Activated naive CD8-positive, alpha-beta T cell treated with anti-CD3 and anti-CD28 coated beads, Interleukin-2, amount 10 ng/mL, durations not matched to agents 7 days and 5 days (primary cell): ENCODE data around the gene EIF4E2. TPM values are rescaled to one million over a fixed set of nuclear protein-coding genes. Genes with fewer than 3 reads are reported as not detected.

Experiments used
- ATAC-seq: fragments of 150-1000 bp; cut with Tn5 transposase; one replicate; pipeline ENCODE4 v1.10.0; 2021; ENCODE audit warnings: low read depth, moderate library complexity
- POLR2A ChIA-PET: fragments of 350-600 bp; sonication (Branson Sonifier 250); formaldehyde crosslinking; loops from one replicate; lab custom pipeline; 2021; ENCODE audit warnings: antibody characterized with exemption; lab: Charles Lee
- DNase-seq: peaks from one replicate; pipeline ENCODE4 v3.0.0; 2021
- H3K27ac Mint-ChIP-seq: one replicate; pipeline ENCODE4 v1.8.0; 2022; ENCODE audit warnings: mild to moderate bottlenecking, mixed read lengths
- H3K27me3 Mint-ChIP-seq: one replicate; pipeline ENCODE4 v1.8.0; 2022; ENCODE audit warnings: mild to moderate bottlenecking, moderate library complexity, mixed read lengths
- H3K36me3 Mint-ChIP-seq: one replicate; pipeline ENCODE4 v1.8.0; 2021; ENCODE audit warnings: mild to moderate bottlenecking, mixed read lengths
- H3K4me1 Mint-ChIP-seq: one replicate; pipeline ENCODE4 v1.8.0; 2021; ENCODE audit warnings: mixed read lengths
- H3K4me3 Mint-ChIP-seq: one replicate; pipeline ENCODE4 v1.8.0; 2022; ENCODE audit warnings: mild to moderate bottlenecking, moderate library complexity, mixed read lengths
- H3K9me3 Mint-ChIP-seq: one replicate; pipeline ENCODE4 v1.8.0; 2021; ENCODE audit warnings: mixed read lengths
- total RNA-seq, 2 experiments: library from RNA; stranded (reverse); gene quantifications; one replicate each; pipeline ENCODE4 v1.2.3, GENCODE V29; 2021

The EIF4E2 gene
- total RNA-seq, 2 experiments from 2014 or later, result 61.0 to 65.2 TPM

GRCh38 chr2:232535761-232536530 lies 14.5 kb upstream of the EIF4E2 start:
- no peak for ATAC-seq
- Mint-ChIP-seq H3K27ac (no peak overlapping the region), H3K27me3 (peaks cover 7% of the 10 kb centered on the region), H3K4me1 (peaks cover 9% of the 10 kb centered on the region), H3K4me3 (no peak overlapping the region), H3K9me3 (peaks cover 2% of the 10 kb centered on the region), H3K36me3 (peaks cover 3% of the 10 kb centered on the region)
- DNase-seq, result peak; percentile 25
- POLR2A ChIA-PET, result no interaction called here

- Mint-ChIP-seq H3K4me1 (peaks cover 9% of the 10 kb centered on the region), H3K9me3 (peaks cover 2% of the 10 kb centered on the region), H3K27me3 (peaks cover 7% of the 10 kb centered on the region), H3K36me3 (peaks cover 3% of the 10 kb centered on the region), H3K4me3 (no peak overlapping the region), H3K27ac (no peak overlapping the region)
- POLR2A ChIA-PET, result no interaction called here
- DNase-seq (peak; percentile 28), ATAC-seq (no peak)
Measured at GRCh38 chr2:232537079-232537478, 13.4 kb upstream of the EIF4E2 start.

DNA sequence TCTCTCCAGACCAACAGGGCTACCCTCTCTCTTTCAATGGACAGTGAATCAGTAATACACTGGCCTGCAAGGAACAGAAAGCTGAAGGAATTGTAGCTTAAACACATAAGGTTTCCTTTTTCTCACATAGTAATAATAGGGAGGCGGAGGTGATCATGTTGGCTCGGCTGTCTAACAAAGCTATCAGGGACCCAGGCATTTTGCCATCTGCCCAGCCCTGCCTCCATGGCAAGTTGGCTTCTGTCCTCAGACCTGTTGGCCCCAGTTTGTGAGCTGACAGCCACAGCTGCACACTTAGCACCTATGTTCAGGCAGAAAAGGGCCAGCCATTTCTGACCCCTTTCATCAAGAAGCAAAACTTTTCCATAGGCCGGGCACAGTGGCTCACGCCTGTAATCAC lies 13.0 kb upstream of the EIF4E2 start:
- peaks cover 7% of the 10 kb centered on the region for H3K27me3 Mint-ChIP-seq

GRCh38 chr2:232538671-232539070 lies 11.8 kb upstream of the EIF4E2 start:
- Mint-ChIP-seq H3K9me3 (peaks cover 2% of the 10 kb centered on the region), H3K4me1 (peaks cover 9% of the 10 kb centered on the region), H3K4me3 (no peak overlapping the region), H3K27me3 (peaks cover 7% of the 10 kb centered on the region), H3K27ac (no peak overlapping the region), H3K36me3 (peaks cover 5% of the 10 kb centered on the region)
- ATAC-seq (no peak), DNase-seq (no peak)
- POLR2A ChIA-PET, result interaction anchor here (0.7 kb wide), 1 partner anchor 11 kb away, joined by 3 read pairs; the partner anchor contains the start of gene TIGD1

More for the DNA sequence above, 13.0 kb upstream of the EIF4E2 start:
- Mint-ChIP-seq H3K4me1 (peaks cover 9% of the 10 kb centered on the region), H3K27ac (no peak overlapping the region), H3K36me3 (peaks cover 3% of the 10 kb centered on the region), H3K4me3 (no peak overlapping the region), H3K9me3 (peaks cover 2% of the 10 kb centered on the region)
- no peak for ATAC-seq
- POLR2A ChIA-PET, result no interaction called here
- DNase-seq, result no peak

DNA sequence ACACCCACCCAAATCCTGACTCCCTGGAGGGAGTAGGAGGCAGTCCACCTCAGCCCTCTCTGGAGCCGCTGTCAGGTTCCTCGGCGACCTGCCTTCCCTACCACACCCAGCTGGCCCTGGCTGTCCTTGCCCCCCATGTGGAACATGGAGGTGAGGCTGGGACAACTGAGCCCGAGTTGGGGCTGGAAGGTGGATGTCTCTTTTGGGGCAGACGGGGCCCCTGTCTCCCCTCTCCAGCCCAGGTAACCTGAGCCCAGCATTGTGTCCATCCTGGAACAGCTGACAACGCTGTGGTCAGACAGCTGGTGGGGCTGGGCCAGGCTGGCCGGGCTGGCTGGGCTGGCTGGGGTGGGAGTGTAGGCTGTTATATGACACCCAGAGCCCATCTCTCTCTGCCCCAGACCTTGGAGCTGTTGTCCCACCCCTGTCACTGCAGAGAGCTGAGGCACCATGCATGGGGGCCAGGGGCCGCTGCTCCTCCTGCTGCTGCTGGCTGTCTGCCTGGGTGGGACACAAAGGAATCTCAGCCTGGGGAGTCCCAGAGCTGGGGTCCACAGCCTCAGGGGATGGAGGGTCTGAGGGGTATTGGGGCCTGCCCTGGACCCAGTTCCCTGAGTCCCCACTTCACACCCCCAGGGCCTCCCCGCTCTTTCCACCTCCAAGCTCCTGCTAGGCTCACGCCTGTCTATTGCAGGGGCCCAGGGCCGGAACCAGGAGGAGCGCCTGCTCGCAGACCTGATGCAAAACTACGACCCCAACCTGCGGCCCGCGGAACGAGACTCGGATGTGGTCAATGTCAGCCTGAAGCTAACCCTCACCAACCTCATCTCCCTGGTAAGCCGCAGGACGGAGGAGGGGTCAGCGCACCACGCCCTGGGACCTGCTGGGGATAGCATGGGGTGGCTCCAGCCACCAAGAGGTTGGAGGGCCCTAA lies 10.9 kb upstream of the EIF4E2 start, which contains the start of gene CHRNG:
Gene CHRNG, plus strand, starts transcription at position 395 of the 934 bp plus-strand sequence. Its CDS starts 56 bp downstream, at position 451.
- peaks cover 5% of the 10 kb centered on the region for H3K36me3 Mint-ChIP-seq
- H3K4me1 Mint-ChIP-seq, result peaks cover 9% of the 10 kb centered on the region
- peaks cover 2% of the 10 kb centered on the region for H3K9me3 Mint-ChIP-seq
- DNase-seq (no peak), ATAC-seq (no peak)
- H3K4me3 Mint-ChIP-seq, result no peak within 1 kb of the TSS
- POLR2A ChIA-PET, result interaction anchor here (1.0 to 1.1 kb wide), 2 partner anchors 8 to 11 kb away, joined by 4 to 5 read pairs; partner anchors contain the start of genes EIF4E2 and TIGD1
- no peak within 1 kb of the TSS for H3K27ac Mint-ChIP-seq
- peaks cover 7% of the 10 kb centered on the region for H3K27me3 Mint-ChIP-seq

DNA sequence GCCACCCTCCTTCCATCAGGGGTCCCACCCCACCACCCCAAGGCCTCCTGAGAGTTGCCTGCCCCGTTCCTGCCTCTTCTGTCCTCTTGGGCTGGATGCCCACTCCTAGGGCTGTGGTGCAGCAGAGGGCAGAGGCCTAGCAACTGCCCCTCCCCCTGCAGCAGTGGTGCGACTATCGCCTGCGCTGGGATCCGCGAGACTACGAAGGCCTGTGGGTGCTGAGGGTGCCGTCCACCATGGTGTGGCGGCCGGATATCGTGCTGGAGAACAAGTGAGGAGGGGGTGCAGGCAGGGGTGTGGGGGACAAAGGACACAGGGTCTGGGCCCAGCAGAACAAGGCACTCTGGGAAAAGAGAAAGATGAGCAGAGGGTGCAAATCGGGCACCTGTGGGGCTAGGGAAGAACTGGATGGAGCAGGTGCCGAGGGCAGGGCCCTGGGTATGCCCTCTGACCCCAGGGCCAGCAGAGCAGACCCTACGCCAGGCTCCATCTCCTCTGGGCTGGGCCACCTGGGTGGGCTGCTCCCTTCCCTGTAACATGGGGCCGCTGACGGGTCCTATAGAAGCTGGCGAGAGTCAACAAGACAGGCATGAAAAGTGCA lies 9.9 kb upstream of the EIF4E2 start:
- POLR2A ChIA-PET, result interaction anchor here (1.1 kb wide), 1 partner anchor 9 kb away, joined by 4 read pairs; no protein-coding TSS in a partner anchor
- Mint-ChIP-seq H3K27me3 (peaks cover 7% of the 10 kb centered on the region), H3K27ac (no peak overlapping the region), H3K4me1 (peaks cover 9% of the 10 kb centered on the region), H3K9me3 (peaks cover 2% of the 10 kb centered on the region), H3K36me3 (peaks cover 5% of the 10 kb centered on the region), H3K4me3 (no peak overlapping the region)
- DNase-seq (no peak), ATAC-seq (no peak)

GRCh38 chr2:232541195-232541960 lies 9.1 kb upstream of the EIF4E2 start:
- Mint-ChIP-seq H3K27me3 (peaks cover 7% of the 10 kb centered on the region), H3K9me3 (peaks cover under 1% of the 10 kb centered on the region), H3K27ac (no peak overlapping the region), H3K4me3 (no peak overlapping the region), H3K4me1 (peaks cover 14% of the 10 kb centered on the region), H3K36me3 (peaks cover 5% of the 10 kb centered on the region)
- POLR2A ChIA-PET, result interaction anchor here (0.6 kb wide), 1 partner anchor 25 kb away, joined by 3 read pairs; no protein-coding TSS in a partner anchor
- ATAC-seq, result no peak
- DNase-seq, result no peak

DNA sequence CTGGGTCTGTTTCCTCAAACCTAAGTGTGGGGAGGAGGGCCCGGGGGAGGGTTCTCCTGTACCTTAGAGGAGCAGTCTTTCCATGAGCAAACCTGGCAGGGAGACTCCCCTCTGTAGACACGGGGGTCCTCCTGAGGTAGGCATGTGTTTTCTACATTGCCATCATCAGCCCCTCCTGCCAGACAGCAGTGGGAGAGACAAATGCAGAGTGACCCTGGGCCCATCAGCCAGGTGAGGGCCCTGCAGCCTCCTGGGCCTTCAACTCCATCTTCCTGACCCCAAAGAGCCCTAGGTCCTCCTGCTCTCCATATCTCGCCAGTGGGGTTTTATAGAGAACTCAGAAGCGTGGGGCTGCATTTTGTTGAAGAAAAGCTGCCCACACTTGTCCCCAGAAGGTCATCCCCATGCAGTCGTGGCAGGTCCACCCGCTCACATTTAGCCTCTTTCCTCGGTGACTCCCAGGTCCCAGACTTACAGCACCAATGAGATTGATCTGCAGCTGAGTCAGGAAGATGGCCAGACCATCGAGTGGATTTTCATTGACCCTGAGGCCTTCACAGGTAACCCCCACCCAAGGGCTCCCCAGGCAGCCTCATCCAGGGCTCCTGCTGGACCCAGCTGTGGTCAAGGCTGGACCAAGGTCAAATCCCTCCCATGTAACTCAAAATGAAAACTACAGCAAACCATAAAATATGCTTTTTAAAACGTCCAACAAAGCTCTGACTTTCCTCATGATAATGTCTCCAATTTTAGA lies 8.4 kb upstream of the EIF4E2 start:
- POLR2A ChIA-PET, result interaction anchor here (0.9 kb wide), 1 partner anchor 8 kb away, joined by 5 read pairs; the partner anchor contains the start of genes EIF4E2 and TIGD1
- no peak overlapping the region for H3K4me3 Mint-ChIP-seq
- ATAC-seq (no peak), DNase-seq (no peak)
- peaks cover 7% of the 10 kb centered on the region for H3K27me3 Mint-ChIP-seq
- peaks cover 17% of the 10 kb centered on the region for H3K4me1 Mint-ChIP-seq
- H3K9me3 Mint-ChIP-seq, result no peaks in the 10 kb centered on the region
- H3K36me3 Mint-ChIP-seq, result peaks cover 7% of the 10 kb centered on the region
- no peak overlapping the region for H3K27ac Mint-ChIP-seq

DNA sequence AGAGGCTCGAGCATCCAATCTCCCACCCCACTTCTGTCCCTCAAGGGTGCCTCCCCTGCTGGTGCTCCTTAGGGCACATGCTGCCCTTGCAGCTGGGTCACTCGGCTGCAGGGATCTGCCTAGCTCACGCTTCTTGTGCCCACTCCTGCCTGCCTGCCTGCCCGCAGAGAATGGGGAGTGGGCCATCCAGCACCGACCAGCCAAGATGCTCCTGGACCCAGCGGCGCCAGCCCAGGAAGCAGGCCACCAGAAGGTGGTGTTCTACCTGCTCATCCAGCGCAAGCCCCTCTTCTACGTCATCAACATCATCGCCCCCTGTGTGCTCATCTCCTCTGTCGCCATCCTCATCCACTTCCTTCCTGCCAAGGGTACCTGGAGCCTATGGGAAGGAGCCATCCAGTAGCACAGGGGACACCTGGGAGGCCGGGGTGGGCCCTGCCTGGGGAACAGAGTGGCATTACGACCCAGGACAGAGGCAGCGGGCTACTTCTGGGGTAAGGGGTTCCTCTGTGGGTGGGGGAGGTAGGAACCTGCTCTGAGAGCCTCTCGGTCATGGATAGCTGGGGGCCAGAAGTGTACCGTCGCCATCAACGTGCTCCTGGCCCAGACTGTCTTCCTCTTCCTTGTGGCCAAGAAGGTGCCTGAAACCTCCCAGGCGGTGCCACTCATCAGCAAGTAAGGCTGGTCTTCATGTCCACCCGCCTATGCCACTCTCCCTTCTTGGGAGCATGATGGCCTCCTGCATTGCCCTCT lies 7.6 kb upstream of the EIF4E2 start:
- DNase-seq (no peak), ATAC-seq (no peak)
- Mint-ChIP-seq H3K27ac (no peak overlapping the region), H3K27me3 (peaks cover 4% of the 10 kb centered on the region), H3K4me1 (peaks cover 22% of the 10 kb centered on the region), H3K36me3 (peaks cover 14% of the 10 kb centered on the region), H3K9me3 (no peaks in the 10 kb centered on the region), H3K4me3 (no peak overlapping the region)
- POLR2A ChIA-PET, result interaction anchor here (0.9 kb wide), 1 partner anchor 8 kb away, joined by 5 read pairs; the partner anchor contains the start of genes EIF4E2 and TIGD1

DNA sequence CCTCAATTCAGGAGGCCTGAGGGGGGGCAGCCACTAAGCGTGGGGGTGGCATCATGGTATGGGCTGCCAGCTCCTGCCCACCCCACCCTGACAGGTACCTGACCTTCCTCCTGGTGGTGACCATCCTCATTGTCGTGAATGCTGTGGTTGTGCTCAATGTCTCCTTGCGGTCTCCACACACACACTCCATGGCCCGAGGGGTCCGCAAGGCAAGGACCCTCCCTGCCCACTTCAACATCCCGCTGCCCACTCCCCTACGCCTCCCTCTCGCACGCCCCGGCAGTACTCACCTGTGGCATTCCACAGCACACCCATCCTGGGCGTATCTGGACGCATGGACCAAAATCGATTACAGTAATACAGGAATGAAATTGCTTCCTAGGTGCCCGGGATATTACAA lies 7.0 kb upstream of the EIF4E2 start:
- peaks cover 2% of the 10 kb centered on the region for H3K9me3 Mint-ChIP-seq
- DNase-seq (no peak), ATAC-seq (no peak)
- peaks cover under 1% of the 10 kb centered on the region for H3K27me3 Mint-ChIP-seq
- peaks cover 18% of the 10 kb centered on the region for H3K36me3 Mint-ChIP-seq
- no peak overlapping the region for H3K27ac Mint-ChIP-seq
- H3K4me3 Mint-ChIP-seq, result no peak overlapping the region
- peaks cover 21% of the 10 kb centered on the region for H3K4me1 Mint-ChIP-seq
- POLR2A ChIA-PET, result no interaction called here

GRCh38 chr2:232543928-232544631 lies 6.4 kb upstream of the EIF4E2 start:
- Mint-ChIP-seq H3K4me1 (peaks cover 24% of the 10 kb centered on the region), H3K36me3 (peaks cover 24% of the 10 kb centered on the region), H3K27ac (no peak overlapping the region), H3K4me3 (no peak overlapping the region), H3K27me3 (no peaks in the 10 kb centered on the region), H3K9me3 (peaks cover 3% of the 10 kb centered on the region)
- no peak for ATAC-seq
- POLR2A ChIA-PET, result no interaction called here
- no peak for DNase-seq
